Mesendoderm (in vitro differentiated cells): ENCODE data around the gene LRRC28.
"Not testable (repeated sequence)": the region's sequence is repeated elsewhere in the genome, so short reads cannot be mapped to it uniquely, and the experiment has no call there.

ENCODE experiments used
- DNase-seq: peaks from one replicate; pipeline ENCODE4 v3.0.0; 2013
- H2AK5ac ChIP-seq: 2 replicates; pipeline ENCODE4 v1.6.1; 2013; ENCODE audit warnings: low read length, inconsistent platforms
- H2BK120ac ChIP-seq: 2 replicates; pipeline ENCODE4 v1.6.1; 2013; ENCODE audit warnings: low read depth, mild to moderate bottlenecking, low read length, moderate library complexity, mixed read lengths
- H2BK15ac ChIP-seq: replicated peaks from 2 replicates; pipeline ENCODE4 v1.6.1; 2013; ENCODE audit warnings: low read depth, mild to moderate bottlenecking, moderate library complexity
- H2BK5ac ChIP-seq: 2 replicates; pipeline ENCODE4 v1.6.1; 2013; ENCODE audit warnings: low read length, inconsistent platforms
- H3K18ac ChIP-seq: 2 replicates; pipeline ENCODE4 v1.6.1; 2013; ENCODE audit warnings: mild to moderate bottlenecking, low read length, mixed read lengths
- H3K23ac ChIP-seq: one replicate; pipeline ENCODE4 v1.6.1; 2013; ENCODE audit warnings: low read length
- H3K27ac ChIP-seq: 2 replicates; pipeline ENCODE4 v1.5.1; 2013; ENCODE audit warnings: low read depth, mild to moderate bottlenecking, inconsistent platforms, low read length, moderate library complexity
- H3K27me3 ChIP-seq: 2 replicates; pipeline ENCODE4 v1.6.1; 2013; ENCODE audit warnings: low read length, control low read depth, mild to moderate bottlenecking, inconsistent platforms; ENCODE audit not compliant: insufficient read depth, poor library complexity
- H3K36me3 ChIP-seq: 2 replicates; pipeline ENCODE4 v1.6.1; 2013; ENCODE audit warnings: low read length, inconsistent platforms; ENCODE audit not compliant: control insufficient read depth, insufficient read depth
- H3K4ac ChIP-seq: one replicate; pipeline ENCODE4 v1.6.1; 2013; ENCODE audit warnings: low read depth, mild to moderate bottlenecking, low read length, moderate library complexity
- H3K4me1 ChIP-seq: 2 replicates; pipeline ENCODE4 v1.6.1; 2013; ENCODE audit warnings: low read depth, low read length, inconsistent platforms; ENCODE audit not compliant: control insufficient read depth
- H3K4me2 ChIP-seq: 2 replicates; pipeline ENCODE4 v1.6.1; 2013; ENCODE audit warnings: low read length
- H3K4me3 ChIP-seq: 2 replicates; pipeline ENCODE4 v1.5.1; 2013; ENCODE audit warnings: mild to moderate bottlenecking, low read length
- H3K56ac ChIP-seq: one replicate; pipeline ENCODE4 v1.6.1; 2013; ENCODE audit warnings: low read length
- H3K79me1 ChIP-seq: 2 replicates; pipeline ENCODE4 v1.6.1; 2013; ENCODE audit warnings: low read length, inconsistent platforms
- H3K79me2 ChIP-seq: 2 replicates; pipeline ENCODE4 v1.6.1; 2013; ENCODE audit warnings: mild to moderate bottlenecking, low read length; ENCODE audit not compliant: control insufficient read depth, insufficient read depth
- H3K9ac ChIP-seq: 2 replicates; pipeline ENCODE4 v1.6.1; 2013; ENCODE audit warnings: low read length, inconsistent platforms
- H4K5ac ChIP-seq: one replicate; pipeline ENCODE4 v1.6.1; 2013; ENCODE audit warnings: low read length
- H4K8ac ChIP-seq: one replicate; pipeline ENCODE4 v1.6.1; 2013; ENCODE audit warnings: low read depth, mild to moderate bottlenecking, control low read depth, low read length, moderate library complexity
- WGBS: extraction: QIAGEN DNeasy Blood & Tissue Kit; methylation state at CpG from one replicate; pipeline ENCODE4 v1.1.7; 2013; ENCODE audit warnings: low lambda C conversion rate, missing lambda C conversion rate; ENCODE audit not compliant: insufficient coverage; ENCODE audit errors: extremely low coverage; 5-methylcytosine and 5-hydroxymethylcytosine counted together

The LRRC28 gene

GRCh38 chr15:99393641-99394040 lies 142.4 kb downstream of the LRRC28 start:
- no peak overlapping the region for H3K27ac ChIP-seq
- H4K5ac ChIP-seq, result no peak overlapping the region
- no peak overlapping the region for H2BK120ac ChIP-seq
- no peak overlapping the region for H3K56ac ChIP-seq
- H2BK15ac ChIP-seq, result no peak overlapping the region
- no peaks in the 10 kb centered on the region for H3K27me3 ChIP-seq
- no peak overlapping the region for H3K4me2 ChIP-seq
- H3K4ac ChIP-seq, result no peak overlapping the region
- no peak overlapping the region for H3K4me3 ChIP-seq
- no peaks in the 10 kb centered on the region for H3K79me2 ChIP-seq
- H3K36me3 ChIP-seq, result no peaks in the 10 kb centered on the region
- no peak overlapping the region for H3K23ac ChIP-seq
- H2BK5ac ChIP-seq, result no peak overlapping the region
- no peak for DNase-seq
- no peak overlapping the region for H2AK5ac ChIP-seq
- no CpG with 5 or more reads among the region's 1 CpG for WGBS
- no peaks in the 10 kb centered on the region for H3K79me1 ChIP-seq
- no peaks in the 10 kb centered on the region for H3K4me1 ChIP-seq
- no peak overlapping the region for H3K18ac ChIP-seq
- H3K9ac ChIP-seq, result no peak overlapping the region
- no peak overlapping the region for H4K8ac ChIP-seq

- H4K8ac ChIP-seq, result no peak overlapping the region
- no peak overlapping the region for H3K4me3 ChIP-seq
- no peak overlapping the region for H2AK5ac ChIP-seq
- no peaks in the 10 kb centered on the region for H3K4me1 ChIP-seq
- H3K18ac ChIP-seq, result no peak overlapping the region
- H3K4ac ChIP-seq, result no peak overlapping the region
- H3K4me2 ChIP-seq, result no peak overlapping the region
- no peak overlapping the region for H2BK15ac ChIP-seq
- H3K27me3 ChIP-seq, result no peaks in the 10 kb centered on the region
- DNase-seq, result no peak
- H2BK5ac ChIP-seq, result no peak overlapping the region
- no peak overlapping the region for H4K5ac ChIP-seq
- no peak overlapping the region for H3K9ac ChIP-seq
- H3K79me2 ChIP-seq, result no peaks in the 10 kb centered on the region
- no CpG with 5 or more reads among the region's 5 CpGs for WGBS
- H3K36me3 ChIP-seq, result no peaks in the 10 kb centered on the region
- H3K23ac ChIP-seq, result no peak overlapping the region
- no peak overlapping the region for H3K56ac ChIP-seq
- H3K27ac ChIP-seq, result no peak overlapping the region
- no peaks in the 10 kb centered on the region for H3K79me1 ChIP-seq
- no peak overlapping the region for H2BK120ac ChIP-seq
These were observed 145.1 kb downstream of the LRRC28 start for GRCh38 chr15:99396375-99396774.

GRCh38 chr15:99399061-99399460 lies 147.8 kb downstream of the LRRC28 start:
- no peak overlapping the region for H2BK15ac ChIP-seq
- H3K23ac ChIP-seq, result no peak overlapping the region
- no peak overlapping the region for H3K4me2 ChIP-seq
- H3K56ac ChIP-seq, result no peak overlapping the region
- no peak overlapping the region for H3K4ac ChIP-seq
- H4K5ac ChIP-seq, result no peak overlapping the region
- no peak overlapping the region for H2BK5ac ChIP-seq
- H3K9ac ChIP-seq, result no peak overlapping the region
- H3K79me2 ChIP-seq, result no peaks in the 10 kb centered on the region
- H3K27ac ChIP-seq, result no peak overlapping the region
- WGBS, result no CpG with 5 or more reads among the region's 5 CpGs
- DNase-seq, result no peak
- H3K4me1 ChIP-seq, result no peaks in the 10 kb centered on the region
- no peak overlapping the region for H2BK120ac ChIP-seq
- no peak overlapping the region for H3K18ac ChIP-seq
- no peak overlapping the region for H3K4me3 ChIP-seq
- no peak overlapping the region for H4K8ac ChIP-seq
- H3K36me3 ChIP-seq, result no peaks in the 10 kb centered on the region
- H2AK5ac ChIP-seq, result no peak overlapping the region
- H3K79me1 ChIP-seq, result no peaks in the 10 kb centered on the region
- H3K27me3 ChIP-seq, result no peaks in the 10 kb centered on the region

GRCh38 chr15:99399618-99400017 lies 148.3 kb downstream of the LRRC28 start:
- Histone ChIP-seq H3K9ac (no peak overlapping the region), H3K23ac (no peak overlapping the region), H3K56ac (no peak overlapping the region), H3K79me1 (no peaks in the 10 kb centered on the region), H3K4me3 (no peak overlapping the region), H3K27me3 (no peaks in the 10 kb centered on the region), H2AK5ac (no peak overlapping the region), H3K4me2 (no peak overlapping the region), H3K79me2 (no peaks in the 10 kb centered on the region), H4K5ac (no peak overlapping the region), H2BK120ac (no peak overlapping the region), H2BK5ac (no peak overlapping the region), H3K36me3 (no peaks in the 10 kb centered on the region), H2BK15ac (no peak overlapping the region), H3K4me1 (no peaks in the 10 kb centered on the region), H3K18ac (no peak overlapping the region), H3K27ac (no peak overlapping the region), H4K8ac (no peak overlapping the region), H3K4ac (no peak overlapping the region)
- no CpG with 5 or more reads among the region's 4 CpGs for WGBS
- no peak for DNase-seq

GRCh38 chr15:99401216-99401615 lies 149.9 kb downstream of the LRRC28 start:
- DNase-seq, H3K18ac ChIP-seq, H4K5ac ChIP-seq, H3K4me2 ChIP-seq, H3K4me3 ChIP-seq, H3K4ac ChIP-seq, H2BK15ac ChIP-seq, H3K4me1 ChIP-seq, H2BK5ac ChIP-seq, H3K27me3 ChIP-seq, H2BK120ac ChIP-seq, H3K56ac ChIP-seq, H2AK5ac ChIP-seq, H3K23ac ChIP-seq, H3K27ac ChIP-seq, H3K36me3 ChIP-seq, H3K79me1 ChIP-seq, H4K8ac ChIP-seq, H3K9ac ChIP-seq, H3K79me2 ChIP-seq: not testable (repeated sequence)
- no CpG with 5 or more reads among the region's 4 CpGs for WGBS

- Histone ChIP-seq H3K4me3 (no peak overlapping the region), H2BK120ac (no peak overlapping the region), H2AK5ac (no peak overlapping the region), H3K27me3 (no peaks in the 10 kb centered on the region), H3K23ac (no peak overlapping the region), H2BK5ac (no peak overlapping the region), H3K56ac (no peak overlapping the region), H3K79me1 (no peaks in the 10 kb centered on the region), H3K4ac (no peak overlapping the region), H4K8ac (no peak overlapping the region), H4K5ac (no peak overlapping the region), H3K27ac (no peak overlapping the region), H3K4me2 (no peak overlapping the region), H3K4me1 (no peaks in the 10 kb centered on the region), H3K79me2 (no peaks in the 10 kb centered on the region), H3K36me3 (no peaks in the 10 kb centered on the region), H3K18ac (no peak overlapping the region), H3K9ac (no peak overlapping the region), H2BK15ac (no peak overlapping the region)
- WGBS, result no CpG with 5 or more reads among the region's 13 CpGs
- peak; percentile 64 for DNase-seq
These were observed 150.9 kb downstream of the LRRC28 start for GRCh38 chr15:99402014-99402729.
